Keratinocyte (primary cell): Measurements from ENCODE around the gene CRADD. TPM values are rescaled to one million over a fixed set of nuclear protein-coding genes. Genes with fewer than 3 reads are reported as not detected.

Experiments used
- DNase-seq: peaks from one replicate; pipeline ENCODE4 v3.0.0-alpha.2; 2011; ENCODE audit warnings: low read depth, missing footprints, low spot score
- FAIRE-seq: peaks from 2 replicates; lab custom pipeline; 2011; peaks lifted over from hg19 to GRCh38; lab: Jason Lieb, UNC
- H2AFZ ChIP-seq: 2 replicates; pipeline ENCODE4 v1.6.0; 2012; ENCODE audit warnings: low read length, control low read depth, inconsistent platforms; ENCODE audit not compliant: control insufficient read depth
- H3K27ac ChIP-seq: 2 replicates; pipeline ENCODE4 v1.5.1; 2011; ENCODE audit warnings: low read length; ENCODE audit not compliant: control insufficient read depth, insufficient read depth
- H3K27me3 ChIP-seq: 3 replicates; pipeline ENCODE4 v1.6.0; 2011; ENCODE audit warnings: low read length; ENCODE audit not compliant: control insufficient read depth, insufficient read depth; ENCODE audit errors: extremely low read depth
- H3K36me3 ChIP-seq, 2 experiments: 2 replicates in 1 of 2; 3 replicates in 1 of 2; pipeline ENCODE4 v1.5.1; 2011; ENCODE audit warnings: low read length in 2 of 2, mild to moderate bottlenecking in 1 of 2; ENCODE audit not compliant: control insufficient read depth in 2 of 2, insufficient read depth in 2 of 2; ENCODE audit errors: extremely low read depth in 1 of 2
- H3K4me1 ChIP-seq: 3 replicates; pipeline ENCODE4 v1.5.1; 2011; ENCODE audit warnings: low read length; ENCODE audit not compliant: control insufficient read depth, insufficient read depth; ENCODE audit errors: extremely low read depth
- H3K4me2 ChIP-seq: 3 replicates; pipeline ENCODE4 v1.6.0; 2011; ENCODE audit warnings: low read depth, low read length; ENCODE audit not compliant: control insufficient read depth, insufficient read depth; ENCODE audit errors: extremely low read depth
- H3K4me3 ChIP-seq, 3 experiments: fragments of 200-600 bp in 1 of 3; sonication (generic) in 1 of 3; 2 replicates in 2 of 3; 3 replicates in 1 of 3; pipeline ENCODE4 v1.5.1; 2011 to 2016; ENCODE audit warnings: low read length in 3 of 3, mild to moderate bottlenecking in 3 of 3, control low read depth in 2 of 3, inconsistent platforms in 1 of 3, low read depth in 1 of 3, mixed read lengths in 1 of 3, mixed run types in 1 of 3, moderate library complexity in 1 of 3; ENCODE audit not compliant: control insufficient read depth in 2 of 3, insufficient read depth in 2 of 3; ENCODE audit errors: extremely low read depth in 1 of 3
- H3K79me2 ChIP-seq: 2 replicates; pipeline ENCODE4 v1.6.0; 2012; ENCODE audit warnings: low read length; ENCODE audit not compliant: control insufficient read depth, insufficient read depth
- H3K9ac ChIP-seq: 3 replicates; pipeline ENCODE4 v1.6.0; 2011; ENCODE audit warnings: low read length; ENCODE audit not compliant: control insufficient read depth, insufficient read depth; ENCODE audit errors: extremely low read depth
- H3K9me1 ChIP-seq: 3 replicates; pipeline ENCODE4 v1.6.0; 2011; ENCODE audit warnings: low read length; ENCODE audit not compliant: control insufficient read depth, insufficient read depth; ENCODE audit errors: extremely low read depth
- H3K9me3 ChIP-seq: 2 replicates; pipeline ENCODE4 v1.5.1; 2012; ENCODE audit warnings: low read depth, low read length; ENCODE audit not compliant: control insufficient read depth
- H4K20me1 ChIP-seq: 3 replicates; pipeline ENCODE4 v1.6.0; 2011; ENCODE audit warnings: low read length; ENCODE audit not compliant: control insufficient read depth, insufficient read depth; ENCODE audit errors: extremely low read depth
- CTCF ChIP-seq, 3 experiments: IDR thresholded peaks in 1 of 3; conservative IDR thresholded peaks in 1 of 3; optimal IDR thresholded peaks in 1 of 3; 2 replicates in 2 of 3; 3 replicates in 1 of 3; pipeline versions ENCODE3 to v1.5.1; 2011; ENCODE audit warnings: low read length in 3 of 3, mild to moderate bottlenecking in 3 of 3, moderate library complexity in 2 of 3, control low read depth in 1 of 3, inconsistent platforms in 1 of 3; ENCODE audit not compliant: insufficient read depth in 2 of 3; ENCODE audit errors: extremely low read depth in 1 of 3
- EZH2 ChIP-seq: IDR thresholded peaks from one replicate; pipeline ENCODE4 v1.6.1; 2012; ENCODE audit warnings: inconsistent platforms, mild to moderate bottlenecking, low read length, moderate library complexity
- dilution Hi-C: fragments of 300-500 bp; cut with MboI; formaldehyde crosslinking; loops from one replicate; pipeline ENCODE4 v1.7.0; 2020; ENCODE audit warnings: low sequenced_read_pairs; ENCODE audit not compliant: extremely low pct_ligation_motif_present
- polyA minus RNA-seq, 3 experiments: library from RNA; depleted of rRNA, polyadenylated mRNA; stranded (reverse); fragments of >200 nt; gene quantifications; 1 replicate in 1 of 3; 2 replicates in 1 of 3; 3 replicates in 1 of 3; pipeline ENCODE4 v1.2.3, GENCODE V29; 2011
- polyA plus RNA-seq, 5 experiments: library from polyadenylated mRNA; depleted of rRNA in 3 of 5; stranded (reverse) in 3 of 5; stranded (forward) in 1 of 5; unstranded in 1 of 5; fragments of >200 nt; gene quantifications; 1 replicate in 1 of 5; 2 replicates in 3 of 5; 3 replicates in 1 of 5; pipeline versions ENCODE4 v1.2.1 to v1.2.3, GENCODE V29; 2011 to 2012; ENCODE audit warnings: missing spikeins in 2 of 5, low read depth in 1 of 5, low replicate concordance in 1 of 5

CRADD gene
- polyA plus RNA-seq (11.2 to 13.6 TPM (median 13.5 TPM) in 3 replicates), polyA minus RNA-seq (3.4 to 8.4 TPM (median 5.3 TPM) in 3 replicates)
- 2.0 TPM for polyA plus RNA-seq (2011; ENCODE audit: low read depth)
- 12.3 and 14.3 TPM in 2 replicates for polyA plus RNA-seq (2011; cell fraction: cytosol; rRNA removed)
- 7.6 and 7.8 TPM in 2 replicates for polyA plus RNA-seq (2011; cell fraction: nucleus; rRNA removed)
- 7.7 and 13.4 TPM in 2 replicates for polyA plus RNA-seq (2012; ENCODE audit: low replicate concordance)
- 8.1 TPM for polyA minus RNA-seq (2011; cell fraction: cytosol; rRNA and poly(A)+ RNA removed)
- polyA minus RNA-seq (2011; cell fraction: nucleus; rRNA and poly(A)+ RNA removed): 5.6 and 9.4 TPM in 2 replicates

DNA sequence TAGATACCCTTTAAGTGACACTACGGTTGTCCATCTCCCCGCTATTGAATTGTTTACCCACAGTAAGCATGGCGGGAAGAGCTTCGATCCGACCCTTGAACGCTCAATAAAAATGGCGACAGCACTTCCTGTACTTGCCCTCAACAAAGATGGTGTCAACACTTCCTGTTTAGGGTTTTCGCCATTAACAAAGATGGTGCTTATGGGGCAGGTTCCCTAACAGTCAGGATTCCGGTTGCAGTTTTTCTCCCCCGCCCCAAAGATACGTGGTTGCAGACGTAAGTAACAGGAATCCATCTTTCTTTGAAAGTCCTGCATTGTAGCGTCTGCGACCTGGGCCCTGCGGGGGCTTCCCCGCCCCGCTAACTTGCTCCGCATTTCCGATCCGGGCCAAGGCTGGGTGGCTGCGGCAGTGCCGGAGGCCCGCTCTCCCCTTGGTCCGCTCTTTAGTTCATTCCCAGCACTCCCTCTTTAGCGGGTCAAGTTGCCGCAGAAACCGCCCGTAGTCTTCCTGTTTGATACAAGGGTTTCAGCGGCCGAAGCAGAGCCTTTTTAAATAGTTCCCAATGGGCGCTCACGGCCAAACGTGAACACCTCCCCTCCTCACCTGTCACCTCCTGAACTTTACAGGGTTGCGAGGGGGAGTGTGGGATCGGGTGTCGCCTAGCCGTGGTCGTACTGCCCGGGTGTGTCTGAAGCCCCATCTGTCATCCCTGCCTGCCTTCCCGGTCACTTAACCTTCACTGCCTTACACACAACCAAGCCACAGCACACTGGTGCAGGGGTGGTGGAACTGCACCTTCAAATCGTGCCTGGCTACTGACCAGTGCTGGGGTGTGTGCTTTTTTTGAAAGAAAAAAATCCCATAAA is at the start of gene CRADD:
TSS of gene CRADD (plus strand) at position 181 of the 870 bp plus-strand sequence.
- Histone ChIP-seq H3K9ac (peak within 1 kb of the TSS; percentile 92), H3K4me1 (peaks cover 7% of the 10 kb centered on the region), H3K9me1 (no peaks in the 10 kb centered on the region), H3K27me3 (no peaks in the 10 kb centered on the region), H2AFZ (peak within 1 kb of the TSS; percentile 66), H3K4me2 (peak within 1 kb of the TSS; percentile 66), H3K27ac (peak within 1 kb of the TSS; percentile 89), H3K79me2 (no peaks in the 10 kb centered on the region), H3K9me3 (no peaks in the 10 kb centered on the region), H3K36me3 (no peaks in the 10 kb centered on the region), H4K20me1 (no peaks in the 10 kb centered on the region), H3K4me3 (peak within 1 kb of the TSS; percentile 64 to 73 (median 71))
- TF ChIP-seq CTCF (optimal IDR thresholded peaks at IDR 0.05 in 1 of 3, IDR thresholded peaks at IDR 0.05 in 1 of 3, conservative IDR thresholded peaks at IDR 0.05 in 1 of 3; ENCODE audit: extremely low read depth in 1 of 3, insufficient read depth in 2 of 3, low read length in 3 of 3): peak in 2 of 3 experiments; percentile 1 to 8
- TF ChIP-seq EZH2: no peak
- DNase-seq (peak; percentile 78), FAIRE-seq (peak; percentile 86)
- dilution Hi-C loops: no loop called here

DNA sequence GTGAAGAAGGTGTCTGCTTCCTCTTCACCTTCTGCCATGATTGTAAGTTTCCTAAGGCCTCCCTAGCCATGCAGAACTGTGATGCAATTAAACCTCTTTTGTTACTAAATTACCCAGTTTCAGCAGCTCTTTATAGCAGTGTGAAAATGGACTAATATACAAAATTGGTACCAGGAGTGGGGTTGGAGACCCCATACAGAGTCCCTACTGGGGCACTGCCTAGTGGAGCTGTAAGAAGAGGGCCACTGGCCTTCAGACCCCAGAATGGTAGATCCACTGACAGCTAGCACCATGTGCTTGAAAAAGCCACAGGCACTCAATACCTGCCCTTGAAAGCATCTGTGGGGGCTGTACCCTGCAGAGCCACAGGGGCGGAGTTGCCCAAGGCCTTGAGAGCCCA is 44.8 kb upstream of the CRADD start:
- no peak overlapping the region for H3K4me2 ChIP-seq
- no peaks in the 10 kb centered on the region for H3K9me3 ChIP-seq
- no peaks in the 10 kb centered on the region for H3K9me1 ChIP-seq
- H2AFZ ChIP-seq: no peak overlapping the region
- no peaks in the 10 kb centered on the region for H3K4me1 ChIP-seq
- H3K9ac ChIP-seq: no peak overlapping the region
- no peak for TF ChIP-seq EZH2
- no peak for TF ChIP-seq CTCF (optimal IDR thresholded peaks at IDR 0.05 in 1 of 3, IDR thresholded peaks at IDR 0.05 in 1 of 3, conservative IDR thresholded peaks at IDR 0.05 in 1 of 3; ENCODE audit: extremely low read depth in 1 of 3, insufficient read depth in 2 of 3, low read length in 3 of 3)
- H4K20me1 ChIP-seq: no peaks in the 10 kb centered on the region
- no peak overlapping the region for H3K27ac ChIP-seq
- no peaks in the 10 kb centered on the region for H3K79me2 ChIP-seq
- DNase-seq (no peak), FAIRE-seq (no peak)
- H3K27me3 ChIP-seq: no peaks in the 10 kb centered on the region
- H3K36me3 ChIP-seq: no peaks in the 10 kb centered on the region
- dilution Hi-C loops: no loop called here
- H3K4me3 ChIP-seq: no peak overlapping the region
